ENCODE results near the gene SECTM1.
"Not testable (repeated sequence)": the region's sequence is repeated elsewhere in the genome, so short reads cannot be mapped to it uniquely, and the experiment has no call there.

The SECTM1 gene

DNA sequence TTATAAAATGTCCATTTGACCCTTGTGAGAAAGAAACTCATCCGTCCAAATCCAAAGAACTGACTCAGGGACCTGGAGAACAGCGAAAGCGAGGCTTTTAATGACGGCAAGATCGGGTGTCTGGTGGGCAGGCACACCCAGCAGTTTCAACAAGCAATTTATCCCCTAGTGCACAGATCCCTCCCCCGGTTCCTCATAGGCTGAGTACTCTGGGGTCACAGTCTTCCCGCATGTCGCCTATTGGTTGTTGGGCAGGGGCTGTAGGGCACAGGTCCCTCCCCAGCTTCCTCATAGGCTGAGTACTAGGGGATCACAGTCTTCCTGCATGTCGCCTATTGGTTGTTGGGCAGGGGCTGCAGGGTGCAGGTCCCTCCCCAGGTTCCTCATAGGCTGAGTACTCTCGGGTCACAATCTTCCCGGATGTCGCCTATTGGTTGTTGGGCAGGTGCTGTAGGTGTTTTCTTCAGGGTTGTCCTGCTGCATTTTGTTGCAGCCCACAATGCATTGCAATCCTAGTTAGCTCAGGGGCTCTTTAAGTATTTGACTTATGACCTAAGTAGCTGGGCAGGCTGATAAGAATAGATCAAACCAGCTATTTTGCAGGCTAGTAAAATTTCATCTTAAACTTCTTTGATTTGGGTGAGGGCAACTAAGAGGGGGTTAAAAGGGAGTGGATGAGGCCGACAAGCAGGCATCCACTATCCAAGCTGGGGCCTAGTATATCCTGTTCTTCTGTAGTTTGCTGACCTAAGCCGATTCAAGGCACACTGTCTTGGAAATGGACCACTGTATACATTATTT, 34.4 kb upstream of the SECTM1 start:
- no peak for DNase-seq

DNA sequence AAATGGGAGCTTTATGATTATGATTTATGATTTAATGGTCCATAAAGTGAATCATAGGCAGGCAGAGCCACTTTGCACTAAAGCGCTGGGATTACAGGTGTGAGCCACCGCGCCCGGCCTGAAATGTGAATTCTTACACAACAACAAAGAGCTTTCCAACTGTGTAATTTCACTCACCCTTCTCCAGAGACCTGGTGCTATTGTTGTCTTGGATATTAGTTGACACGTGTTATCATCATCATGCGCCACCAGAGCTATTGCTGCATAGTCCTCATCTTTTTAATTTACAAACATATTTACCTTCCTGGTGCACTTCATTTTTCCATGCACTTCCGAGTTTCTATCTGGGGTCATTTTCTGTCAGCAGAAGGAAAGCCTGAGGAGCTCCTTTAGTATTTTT, 33.2 kb upstream of the SECTM1 start:
- DNase-seq = no peak

DNA sequence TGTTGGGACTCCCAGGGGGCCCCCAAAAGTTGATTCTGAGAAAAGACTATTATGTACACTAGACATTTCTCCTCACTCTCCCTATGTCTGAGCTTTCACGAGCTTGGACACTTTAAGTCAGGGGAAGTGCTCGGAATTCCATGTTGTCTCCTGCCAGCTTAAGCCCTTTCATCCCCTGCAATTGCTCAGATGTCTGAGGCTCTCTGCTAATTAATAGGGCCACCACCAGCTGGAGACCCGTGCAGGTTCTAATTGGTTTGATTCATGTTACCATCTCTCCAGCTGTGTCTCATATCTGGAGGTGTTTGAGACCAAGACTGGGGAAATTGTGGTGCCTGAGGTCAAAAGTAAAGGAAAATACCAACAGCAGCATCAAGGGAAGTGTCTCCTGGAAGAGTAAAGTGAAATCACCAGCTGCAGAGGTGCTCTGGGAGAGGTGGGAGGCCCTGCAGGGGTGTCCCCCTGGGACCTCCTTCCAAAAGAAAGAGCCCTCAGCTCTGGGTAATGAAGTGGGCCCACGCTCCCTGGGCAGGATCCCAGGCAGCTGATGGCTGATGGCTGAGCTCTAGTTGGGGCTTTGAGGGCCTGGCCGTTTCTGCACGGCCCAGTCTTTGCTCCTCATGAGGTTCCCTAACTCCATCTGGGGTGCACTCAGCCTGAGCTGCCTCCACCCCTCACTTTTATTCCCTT, 32.2 kb upstream of the SECTM1 start:
- no peak for DNase-seq

DNA sequence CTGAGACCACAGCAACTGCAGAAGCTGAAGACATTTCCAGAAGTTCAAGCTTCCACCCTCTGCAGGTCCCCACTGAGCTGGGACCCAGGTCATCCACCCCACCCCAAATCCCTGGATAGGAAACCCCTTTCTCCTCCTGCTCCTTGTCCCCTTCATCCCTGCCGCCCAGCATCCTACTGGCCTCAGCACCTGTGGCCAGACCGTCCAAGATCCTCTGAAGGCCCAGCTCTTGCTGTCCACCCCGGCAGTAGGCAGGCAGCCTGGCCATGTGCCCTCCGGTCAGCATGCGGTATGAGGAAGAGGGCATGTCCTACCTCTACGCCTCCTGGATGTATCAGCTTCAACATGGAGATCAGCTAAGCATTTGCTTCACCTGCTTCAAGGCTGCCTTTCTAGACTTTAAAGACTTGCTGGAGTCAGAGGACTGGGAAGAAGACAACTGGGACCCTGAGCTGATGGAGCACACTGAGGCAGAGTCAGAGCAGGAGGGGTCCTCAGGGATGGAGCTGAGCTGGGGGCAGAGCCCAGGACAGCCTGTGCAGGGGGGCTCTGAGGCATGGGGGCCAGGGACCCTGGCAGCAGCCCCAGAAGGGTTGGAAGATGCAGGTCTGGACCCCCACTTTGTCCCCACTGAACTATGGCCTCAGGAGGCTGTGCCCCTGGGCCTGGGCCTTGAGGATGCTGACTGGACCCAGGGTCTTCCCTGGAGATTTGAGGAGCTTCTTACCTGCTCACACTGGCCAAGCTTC, 28.5 kb upstream of the SECTM1 start:
- DNase-seq = no peak

DNA sequence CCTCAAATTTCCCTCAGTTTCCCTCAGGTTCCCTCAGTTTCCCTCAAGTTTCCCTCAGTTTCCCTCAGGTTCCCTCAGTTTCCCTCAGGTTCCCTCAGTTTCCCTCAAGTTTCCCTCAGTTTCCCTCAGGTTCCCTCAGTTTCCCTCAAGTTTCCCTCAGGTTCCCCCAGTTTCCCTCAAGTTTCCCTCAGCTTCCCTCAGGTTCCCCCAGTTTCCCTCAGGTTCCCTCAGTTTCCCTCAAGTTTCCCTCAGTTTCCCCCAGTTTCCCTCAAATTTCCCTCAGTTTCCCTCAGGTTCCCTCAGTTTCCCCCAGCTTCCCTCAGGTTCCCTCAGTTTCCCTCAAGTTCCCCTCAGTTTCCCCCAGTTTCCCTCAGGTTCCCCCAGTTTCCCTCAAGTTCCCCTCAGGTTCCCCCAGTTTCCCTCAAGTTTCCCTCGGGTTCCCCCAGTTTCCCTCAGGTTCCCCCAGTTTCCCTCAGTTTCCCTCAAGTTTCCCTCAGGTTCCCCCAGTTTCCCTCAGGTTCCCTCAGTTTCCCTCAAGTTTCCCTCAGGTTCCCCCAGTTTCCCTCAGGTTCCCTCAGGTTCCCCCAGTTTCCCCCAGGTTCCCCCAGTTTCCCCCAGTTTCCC, 26.0 kb upstream of the SECTM1 start:
- not testable (repeated sequence) for DNase-seq

DNA sequence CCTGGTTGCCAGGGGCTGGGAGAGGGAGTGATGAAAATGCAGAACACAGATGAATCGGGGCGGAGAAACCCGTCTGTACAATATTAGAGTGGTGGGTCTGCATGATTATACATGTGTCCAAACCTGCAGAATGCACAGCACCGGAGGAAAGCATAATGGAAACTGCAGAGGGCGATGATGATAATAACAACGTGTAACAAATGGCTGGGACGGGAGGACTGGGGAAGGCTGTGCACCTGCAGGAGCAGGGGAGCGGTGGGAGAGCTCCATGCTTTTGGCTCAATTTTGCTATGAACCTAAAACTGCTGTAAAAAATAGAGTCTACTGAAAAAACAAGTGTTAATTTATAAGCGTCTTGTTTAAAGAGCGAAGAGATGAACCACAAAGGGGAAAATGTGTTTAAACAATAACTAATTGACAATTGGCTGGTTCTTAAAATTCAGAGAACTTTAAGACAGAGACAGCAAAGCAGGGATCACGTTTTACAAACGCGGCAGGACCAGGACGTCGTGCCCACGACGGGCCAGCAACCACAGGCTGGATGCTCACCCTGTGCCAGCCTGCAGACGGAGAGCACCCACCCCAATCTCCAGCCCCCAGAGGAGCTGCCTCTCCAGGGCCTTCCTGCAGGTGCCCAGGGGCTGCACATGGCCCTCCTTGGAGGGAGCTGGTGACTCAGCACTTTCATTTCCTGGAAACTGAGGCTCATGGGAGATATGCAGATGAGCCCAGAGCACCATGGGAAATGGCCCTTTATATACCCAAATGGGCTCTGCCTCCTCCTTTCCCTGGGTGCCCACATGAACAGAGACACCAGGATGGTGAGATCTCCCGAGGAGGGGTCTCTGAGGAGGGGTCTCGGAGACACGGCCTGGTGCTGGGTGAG, 25.1 kb upstream of the SECTM1 start, which contains the start of gene TEX19:
TSS of gene TEX19 (plus strand) at position 783 of the 886 bp plus-strand sequence. CDS start 2,904 bp downstream, outside the sequence.
- no peak for DNase-seq

DNA sequence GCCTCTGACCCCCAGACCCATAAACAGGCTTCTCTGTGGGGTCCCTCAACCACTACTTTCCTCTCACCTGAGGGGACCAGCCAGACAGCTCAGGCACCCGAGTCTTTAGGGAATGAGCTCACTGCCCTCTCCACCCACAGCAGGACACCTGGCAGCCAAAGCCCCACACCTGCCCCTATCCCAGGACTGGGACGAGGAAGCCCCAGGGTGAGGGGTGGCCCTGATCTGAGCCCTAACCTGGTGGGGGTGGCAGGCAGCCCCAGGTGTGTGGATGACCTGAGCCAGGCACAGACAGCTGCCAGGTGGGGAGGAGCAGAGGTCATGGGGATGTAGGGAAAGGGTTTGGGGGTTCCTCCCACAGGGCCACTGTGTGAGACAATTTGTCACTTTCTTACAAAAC, 23.8 kb upstream of the SECTM1 start:
- DNase-seq = no peak

DNA sequence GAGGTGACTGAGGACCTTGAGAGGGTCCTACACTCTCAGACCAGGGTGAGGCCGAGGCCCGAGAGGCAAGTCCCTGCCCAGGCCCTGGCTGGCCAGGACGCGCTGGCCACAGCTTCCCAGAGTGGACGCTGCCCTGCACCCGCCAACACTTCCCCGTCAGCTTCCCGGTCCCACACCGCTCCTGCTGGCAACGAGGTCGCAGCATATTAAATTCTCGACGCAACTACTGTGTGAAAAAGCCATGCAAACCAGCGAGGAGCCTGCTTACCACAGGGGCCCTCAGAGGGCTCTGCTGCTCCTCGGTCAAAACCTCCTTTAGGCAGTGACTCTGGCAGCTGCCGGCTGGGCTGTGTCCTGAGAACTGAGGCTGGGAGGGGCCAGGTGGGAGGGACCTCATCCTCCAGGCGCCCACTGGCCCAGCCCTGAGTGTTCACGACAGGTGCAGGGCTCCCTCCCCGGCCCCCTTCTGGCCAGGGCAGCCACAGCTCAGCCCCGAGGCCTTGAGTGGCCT, 23.3 kb upstream of the SECTM1 start:
- no peak for DNase-seq

GRCh38 chr17:82355770-82356427, 22.3 kb upstream of the SECTM1 start:
- DNase-seq = no peak

GRCh38 chr17:82354804-82355308, 21.3 kb upstream of the SECTM1 start:
- no peak for DNase-seq

DNA sequence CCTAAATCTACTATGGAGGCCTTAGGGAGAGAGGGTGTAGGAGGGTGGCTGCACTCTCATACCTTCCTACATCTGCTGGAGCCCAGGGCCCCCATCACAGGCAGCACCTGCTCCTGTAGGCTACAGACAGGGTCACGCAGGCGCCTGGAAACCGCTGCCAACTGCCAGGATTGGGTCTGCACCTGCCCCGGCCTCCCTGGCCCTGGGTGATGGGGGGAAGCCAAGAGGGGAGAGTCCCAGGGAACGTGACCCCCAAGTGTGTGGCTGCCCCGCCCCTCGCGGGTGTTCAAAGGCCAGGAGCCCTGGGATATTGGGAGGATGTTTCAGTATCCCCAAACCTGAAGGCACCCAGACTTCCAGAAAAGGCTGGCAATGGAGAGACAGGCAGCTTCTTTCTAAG, 19.9 kb upstream of the SECTM1 start:
- no peak for DNase-seq

DNA sequence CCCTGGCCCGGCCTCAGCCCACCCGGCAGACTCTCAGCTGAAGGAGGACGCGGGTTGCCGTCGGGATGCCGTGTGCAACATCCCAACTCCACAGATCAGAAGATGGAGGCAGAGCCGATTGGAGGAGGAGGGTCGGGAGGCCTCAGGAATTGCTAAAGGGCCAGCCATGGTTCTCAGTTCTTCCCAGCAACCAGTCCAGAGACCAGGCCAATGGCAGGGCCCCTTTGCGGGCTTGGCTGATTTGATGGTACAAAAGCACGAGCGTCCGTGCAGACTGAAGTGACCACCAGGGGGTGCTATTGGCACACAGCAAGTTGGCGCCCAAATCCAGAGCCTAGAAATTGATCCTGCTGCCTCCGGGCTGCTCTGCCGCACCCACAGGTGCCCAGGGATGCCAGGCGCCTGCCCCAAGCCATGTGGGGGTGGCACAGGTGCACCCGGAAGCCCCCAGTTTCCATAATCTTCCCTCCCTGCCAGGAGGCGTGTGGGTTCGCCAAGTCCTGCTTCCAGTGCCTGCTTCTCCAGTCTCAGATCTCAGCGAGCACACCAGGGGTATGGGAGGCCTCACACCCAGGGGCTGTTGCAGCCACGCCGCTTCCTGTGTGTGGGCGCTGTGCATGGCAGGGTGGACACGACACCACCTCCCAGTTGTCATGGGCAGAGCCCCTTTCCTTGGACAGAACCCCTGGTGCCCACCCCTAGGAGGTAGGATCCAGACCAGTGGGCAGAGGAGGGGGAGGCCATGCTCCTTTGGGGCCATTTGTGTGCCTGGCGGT, 18.3 kb upstream of the SECTM1 start:
- DNase-seq = peak; percentile 85

DNA sequence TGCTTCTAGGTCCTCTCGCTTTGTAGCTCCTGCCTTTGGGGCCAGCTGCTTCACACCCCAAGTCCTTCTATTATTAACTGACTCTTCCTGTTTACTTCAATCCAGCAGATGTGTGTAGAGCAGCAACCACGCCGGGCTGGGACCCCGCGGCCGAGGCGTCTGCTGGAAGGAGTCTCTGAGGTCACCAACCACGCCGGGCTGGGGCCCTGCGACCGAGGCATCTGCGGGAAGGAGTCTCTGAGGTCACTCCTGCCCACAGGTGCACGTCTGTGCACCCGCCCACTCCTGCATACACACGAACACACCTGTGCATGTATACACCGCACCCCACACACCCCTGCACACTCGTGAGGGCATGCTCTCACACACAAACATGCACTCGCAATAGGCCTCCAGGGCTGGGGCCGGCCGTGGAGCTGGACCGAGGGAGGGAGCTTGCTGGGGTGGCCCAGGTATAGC, 17.7 kb upstream of the SECTM1 start:
- DNase-seq = no peak

GRCh38 chr17:82350182-82351030, 16.8 kb upstream of the SECTM1 start:
- no peak for DNase-seq

DNA sequence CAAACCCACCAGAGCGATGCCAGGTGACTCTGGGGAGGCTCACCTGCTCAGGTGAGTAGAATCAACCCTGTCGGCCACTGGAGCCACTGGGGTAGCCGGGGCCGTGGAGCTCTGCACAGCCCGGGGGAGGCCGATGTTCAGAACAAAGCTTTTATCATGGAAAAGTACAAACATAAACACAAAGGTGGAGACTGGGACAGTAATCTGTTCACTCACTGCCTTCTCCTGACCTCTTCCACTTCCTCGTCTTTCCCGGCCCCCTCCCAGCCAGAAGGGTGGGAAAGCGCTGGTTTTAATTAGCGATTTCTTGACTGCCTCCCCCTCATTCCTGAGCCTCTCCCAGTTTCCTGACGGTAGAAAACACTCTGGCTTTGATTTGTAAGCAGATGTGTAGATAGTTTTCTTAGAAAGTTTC, 15.7 kb upstream of the SECTM1 start:
- DNase-seq = no peak

DNA sequence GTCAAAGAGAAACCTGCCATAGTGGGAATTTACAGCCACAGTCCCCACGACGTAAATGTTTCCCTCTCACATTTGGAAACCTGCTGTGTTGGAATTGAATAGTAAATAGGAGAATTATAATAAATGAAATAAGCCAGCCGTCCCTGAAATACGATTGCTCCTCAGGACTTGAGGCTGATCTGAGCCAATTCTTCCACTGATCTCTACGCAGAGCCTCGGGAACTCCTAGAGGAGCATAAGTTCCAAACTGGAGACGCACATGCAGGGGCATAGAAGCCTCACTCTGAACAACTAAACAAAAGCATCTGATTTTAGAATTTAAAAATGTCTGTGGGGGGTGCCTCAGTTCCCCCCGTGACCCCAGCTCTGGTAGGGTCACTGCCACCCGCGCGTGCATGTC, 15.3 kb upstream of the SECTM1 start:
- DNase-seq = no peak

DNA sequence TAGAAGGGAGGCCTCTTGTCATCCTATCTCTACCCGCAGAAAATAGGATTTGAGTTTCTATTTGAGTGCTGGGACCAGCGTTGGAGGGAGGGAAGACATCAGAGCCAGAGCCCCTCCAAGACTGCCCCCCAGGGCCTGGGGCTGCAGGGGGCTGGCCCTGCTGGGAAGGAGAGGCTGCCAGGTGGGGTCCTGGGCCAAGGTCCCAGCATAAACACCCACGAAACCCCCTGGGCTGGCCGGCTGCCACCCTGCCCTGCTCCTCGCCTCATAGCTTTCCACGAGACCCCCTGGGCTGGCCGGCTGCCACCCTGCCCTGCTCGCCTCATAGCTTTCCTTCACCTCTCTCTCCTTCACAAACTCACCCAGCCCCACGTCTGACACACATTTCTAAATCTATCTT, 14.9 kb upstream of the SECTM1 start:
- no peak for DNase-seq

- not testable (repeated sequence) for DNase-seq
Measured at GRCh38 chr17:82347994-82348393, 14.4 kb upstream of the SECTM1 start.

All from activated CD4-positive, CD25-positive, alpha-beta regulatory T cell treated with anti-CD3 and anti-CD28 coated beads, Interleukin-2, amount 50 U/mL, for 72 hours (primary cell).